ENCODE results near the gene SOST.
A peak's percentile ranks its signal among the peaks of the same experiment; 100 is the strongest.

The SOST gene

GRCh38 chr17:43719578-43719977, 39.0 kb downstream of the SOST start:
- in situ Hi-C loops (cut with HindIII; ENCODE audit: low sequenced_read_pairs), result no loop called here
- no peak for DNase-seq (ENCODE audit: low read depth, low spot score)
- H3K4me3 ChIP-seq (ENCODE audit: low read depth, low read length), result no peak overlapping the region
- TF ChIP-seq CTCF (IDR thresholded peaks at IDR 0.05; ENCODE audit: low read depth, low read length), result no peak

- DNase-seq (ENCODE audit: low read depth, low spot score), result no peak
- in situ Hi-C loops (cut with HindIII; ENCODE audit: low sequenced_read_pairs), result no loop called here
- TF ChIP-seq CTCF (IDR thresholded peaks at IDR 0.05; ENCODE audit: low read depth, low read length), result no peak
- no peak overlapping the region for H3K4me3 ChIP-seq (ENCODE audit: low read depth, low read length)
Observed at GRCh38 chr17:43718544-43718943, 40.0 kb downstream of the SOST start.

GRCh38 chr17:43717913-43718312, 40.7 kb downstream of the SOST start:
- no peak overlapping the region for H3K4me3 ChIP-seq (ENCODE audit: low read depth, low read length)
- TF ChIP-seq CTCF (IDR thresholded peaks at IDR 0.05; ENCODE audit: low read depth, low read length), result no peak
- no peak for DNase-seq (ENCODE audit: low read depth, low spot score)
- in situ Hi-C loops (cut with HindIII; ENCODE audit: low sequenced_read_pairs), result no loop called here

GRCh38 chr17:43714465-43715149, 44.0 kb downstream of the SOST start:
- no peak overlapping the region for H3K4me3 ChIP-seq (ENCODE audit: low read depth, low read length)
- in situ Hi-C loops (cut with HindIII; ENCODE audit: low sequenced_read_pairs), result no loop called here
- DNase-seq (ENCODE audit: low read depth, low spot score), result peak; percentile 19
- no peak for TF ChIP-seq CTCF (IDR thresholded peaks at IDR 0.05; ENCODE audit: low read depth, low read length)

GRCh38 chr17:43713494-43714162, 45.0 kb downstream of the SOST start:
- in situ Hi-C loops (cut with HindIII; ENCODE audit: low sequenced_read_pairs), result no loop called here
- no peak for DNase-seq (ENCODE audit: low read depth, low spot score)
- no peak for TF ChIP-seq CTCF (IDR thresholded peaks at IDR 0.05; ENCODE audit: low read depth, low read length)
- H3K4me3 ChIP-seq (ENCODE audit: low read depth, low read length), result peak overlapping the region; percentile 32

- no peak for DNase-seq (ENCODE audit: low read depth, low spot score)
- TF ChIP-seq CTCF (IDR thresholded peaks at IDR 0.05; ENCODE audit: low read depth, low read length), result no peak
- no peak overlapping the region for H3K4me3 ChIP-seq (ENCODE audit: low read depth, low read length)
- in situ Hi-C loops (cut with HindIII; ENCODE audit: low sequenced_read_pairs), result no loop called here
Observed at GRCh38 chr17:43712397-43712796, 46.2 kb downstream of the SOST start.

Measured in astrocyte of the spinal cord (primary cell).